Measurements from ENCODE around the gene TMEM191C.
"Not testable (repeated sequence)": the region's sequence is repeated elsewhere in the genome, so short reads cannot be mapped to it uniquely, and the experiment has no call there.

The TMEM191C gene

GRCh38 chr22:21450858-21451353, 16.3 kb upstream of the TMEM191C start:
- DNase-seq (ENCODE audit: low read depth), result no peak
- in situ Hi-C loops (cut with HindIII; ENCODE audit: low sequenced_read_pairs), result no loop called here
- H3K4me3 ChIP-seq (ENCODE audit: low read depth, low read length), result no peak overlapping the region
- no peak for TF ChIP-seq CTCF (IDR thresholded peaks at IDR 0.05; ENCODE audit: low read depth, low read length, missing control alignments)

- in situ Hi-C loops (cut with HindIII; ENCODE audit: low sequenced_read_pairs), result no loop called here
- no peak for TF ChIP-seq CTCF (IDR thresholded peaks at IDR 0.05; ENCODE audit: low read depth, low read length, missing control alignments)
- DNase-seq (ENCODE audit: low read depth), result no peak
- H3K4me3 ChIP-seq (ENCODE audit: low read depth, low read length), result no peak overlapping the region
These were observed 15.4 kb upstream of the TMEM191C start for GRCh38 chr22:21451545-21452520.

- in situ Hi-C loops (cut with HindIII; ENCODE audit: low sequenced_read_pairs); H3K4me3 ChIP-seq (ENCODE audit: low read depth, low read length); DNase-seq (ENCODE audit: low read depth): not testable (repeated sequence)
These were observed 14.5 kb upstream of the TMEM191C start for GRCh38 chr22:21452666-21453065.

- H3K4me3 ChIP-seq (ENCODE audit: low read depth, low read length); in situ Hi-C loops (cut with HindIII; ENCODE audit: low sequenced_read_pairs); DNase-seq (ENCODE audit: low read depth): not testable (repeated sequence)
These were observed 12.2 kb upstream of the TMEM191C start for GRCh38 chr22:21454998-21455333.

GRCh38 chr22:21455334-21456089, 11.7 kb upstream of the TMEM191C start:
- DNase-seq (ENCODE audit: low read depth), result no peak
- H3K4me3 ChIP-seq (ENCODE audit: low read depth, low read length), result no peak overlapping the region
- TF ChIP-seq CTCF (IDR thresholded peaks at IDR 0.05; ENCODE audit: low read depth, low read length, missing control alignments), result no peak
- in situ Hi-C loops (cut with HindIII; ENCODE audit: low sequenced_read_pairs), result no loop called here

- TF ChIP-seq CTCF (IDR thresholded peaks at IDR 0.05; ENCODE audit: low read depth, low read length, missing control alignments), result no peak
- no peak overlapping the region for H3K4me3 ChIP-seq (ENCODE audit: low read depth, low read length)
- in situ Hi-C loops (cut with HindIII; ENCODE audit: low sequenced_read_pairs), result no loop called here
- no peak for DNase-seq (ENCODE audit: low read depth)
These were observed 10.0 kb upstream of the TMEM191C start for GRCh38 chr22:21457023-21457787.

- H3K4me3 ChIP-seq (ENCODE audit: low read depth, low read length); DNase-seq (ENCODE audit: low read depth); in situ Hi-C loops (cut with HindIII; ENCODE audit: low sequenced_read_pairs): not testable (repeated sequence)
These were observed 4.5 kb upstream of the TMEM191C start for GRCh38 chr22:21462672-21463071.

- peak; percentile 6 for DNase-seq (ENCODE audit: low read depth)
- in situ Hi-C loops (cut with HindIII; ENCODE audit: low sequenced_read_pairs), result not testable (repeated sequence)
- peak overlapping the region; percentile 36 for H3K4me3 ChIP-seq (ENCODE audit: low read depth, low read length)
These were observed 1.3 kb downstream of the TMEM191C start for GRCh38 chr22:21468194-21469096.

- in situ Hi-C loops (cut with HindIII; ENCODE audit: low sequenced_read_pairs); DNase-seq (ENCODE audit: low read depth); H3K4me3 ChIP-seq (ENCODE audit: low read depth, low read length): not testable (repeated sequence)
These were observed 2.2 kb downstream of the TMEM191C start for GRCh38 chr22:21469097-21469994.

- H3K4me3 ChIP-seq (ENCODE audit: low read depth, low read length); DNase-seq (ENCODE audit: low read depth); in situ Hi-C loops (cut with HindIII; ENCODE audit: low sequenced_read_pairs): not testable (repeated sequence)
These were observed 5.8 kb downstream of the TMEM191C start for GRCh38 chr22:21472984-21473383.
